Measurements from ENCODE around the gene MYD88.
"Not testable (repeated sequence)": the region's sequence is repeated elsewhere in the genome, so short reads cannot be mapped to it uniquely, and the experiment has no call there.

MYD88 gene

DNA sequence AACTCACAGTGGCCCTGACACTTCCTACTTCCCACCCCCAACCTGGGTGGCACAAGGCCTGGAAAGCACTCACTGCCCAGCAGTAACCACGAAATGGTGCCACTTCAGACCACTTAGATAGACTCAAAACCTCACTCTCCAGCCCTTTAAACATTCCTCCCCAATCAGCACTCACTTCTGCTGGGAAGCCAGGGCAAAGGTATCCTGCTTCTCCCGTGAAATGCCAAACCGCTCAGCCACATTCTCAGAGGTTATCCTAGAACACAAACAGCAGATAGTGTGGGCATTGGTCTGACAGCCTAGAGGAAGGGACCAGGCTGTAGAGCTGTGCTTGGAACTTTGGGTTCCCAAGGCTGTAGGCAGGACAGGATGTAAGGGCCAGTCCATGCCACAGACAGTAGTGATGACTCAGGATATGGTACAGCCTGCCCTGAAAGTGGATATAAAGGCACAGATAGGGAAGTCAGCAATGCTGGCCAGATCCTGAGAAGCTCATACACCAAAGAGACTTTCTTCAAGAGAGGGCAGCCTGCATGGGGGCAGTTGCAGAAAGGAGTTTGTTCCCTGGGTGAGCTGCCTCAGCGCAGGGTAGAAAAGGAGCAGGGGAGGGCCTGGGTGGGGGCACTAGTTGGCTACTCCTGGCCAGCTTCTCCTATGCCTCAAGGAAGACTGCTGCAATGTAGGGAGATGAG lies 10.7 kb upstream of the MYD88 start:
- peak; percentile 3 for DNase-seq

DNA sequence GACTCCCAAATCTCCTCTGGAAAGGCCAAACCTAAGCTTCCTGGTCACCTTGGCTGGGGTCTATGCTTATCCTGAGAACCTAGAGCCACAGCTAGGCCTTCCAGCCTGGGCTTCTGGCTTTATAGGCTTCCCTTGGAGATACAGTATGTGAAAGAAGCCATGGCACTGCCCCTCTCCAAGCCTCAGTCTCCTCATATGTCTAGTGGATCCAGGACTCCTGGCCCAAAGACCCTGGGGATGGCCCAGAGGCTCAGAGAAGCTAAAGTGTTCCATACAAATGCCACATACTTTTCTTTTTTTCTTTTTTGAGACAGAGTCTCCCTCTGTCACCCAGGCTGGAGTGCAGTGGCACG lies 10.2 kb upstream of the MYD88 start:
- DNase-seq = peak; percentile 9

DNA sequence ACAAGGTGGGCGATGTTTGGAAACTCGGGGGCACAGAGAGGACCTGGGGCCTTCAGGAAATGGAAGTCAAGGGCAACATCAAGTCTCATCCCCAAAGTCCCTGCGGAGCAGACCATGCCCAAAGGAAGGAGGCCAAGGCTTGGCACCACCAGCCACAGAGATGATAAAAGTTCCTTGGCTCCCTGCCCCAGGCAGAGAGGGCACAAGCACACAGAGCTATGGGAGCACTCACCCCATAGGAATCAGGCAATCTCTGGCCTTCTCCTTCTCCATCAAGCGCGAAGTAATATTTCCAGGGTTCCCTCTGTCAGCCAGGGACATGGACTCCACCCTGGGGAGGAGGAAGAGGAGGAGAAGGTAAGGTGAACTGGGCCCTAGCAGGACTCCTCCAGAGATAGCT lies 9.4 kb upstream of the MYD88 start:
- no peak for DNase-seq

GRCh38 chr3:38130631-38131065 lies 7.8 kb upstream of the MYD88 start:
- DNase-seq = no peak

DNA sequence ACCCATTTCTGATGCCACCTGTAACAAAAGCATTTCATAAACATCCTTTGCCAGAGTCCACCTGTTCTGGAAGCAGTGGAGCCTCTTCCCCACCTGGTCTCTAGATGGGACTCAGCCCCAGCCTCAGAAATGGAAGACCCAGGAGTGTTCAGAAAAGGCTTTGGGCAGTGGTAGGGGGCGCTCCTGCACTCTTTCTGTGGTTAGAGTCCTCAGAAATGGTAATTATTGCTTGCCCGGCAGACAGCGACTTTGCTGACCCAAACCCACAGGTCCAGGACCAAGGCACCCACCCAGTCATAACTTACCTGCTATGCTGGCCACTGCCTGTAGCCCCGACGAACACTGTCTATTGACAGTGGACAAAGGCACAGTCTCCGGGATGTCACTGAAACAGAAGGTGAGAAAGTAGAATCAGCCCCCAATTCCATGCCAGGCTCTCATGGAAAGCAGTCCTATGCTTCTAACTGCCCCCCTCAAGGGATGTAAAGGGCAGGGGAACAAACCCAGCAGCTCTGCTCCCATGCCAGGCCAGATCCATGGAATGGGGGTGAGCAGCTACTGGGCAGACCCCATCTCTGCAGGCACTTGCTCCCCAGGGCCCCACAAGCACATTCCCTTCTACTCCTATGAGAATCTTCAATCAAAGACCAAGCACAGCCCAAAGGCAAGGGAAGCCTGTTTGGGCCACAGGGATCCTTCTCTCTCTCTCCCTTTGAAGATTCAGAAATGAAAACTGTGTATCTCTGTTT lies 6.7 kb upstream of the MYD88 start:
- no peak for DNase-seq

- DNase-seq = no peak
Observed at GRCh38 chr3:38133209-38133556, 5.3 kb upstream of the MYD88 start.

- no peak for DNase-seq
Observed at GRCh38 chr3:38133557-38134405, 4.7 kb upstream of the MYD88 start.

DNA sequence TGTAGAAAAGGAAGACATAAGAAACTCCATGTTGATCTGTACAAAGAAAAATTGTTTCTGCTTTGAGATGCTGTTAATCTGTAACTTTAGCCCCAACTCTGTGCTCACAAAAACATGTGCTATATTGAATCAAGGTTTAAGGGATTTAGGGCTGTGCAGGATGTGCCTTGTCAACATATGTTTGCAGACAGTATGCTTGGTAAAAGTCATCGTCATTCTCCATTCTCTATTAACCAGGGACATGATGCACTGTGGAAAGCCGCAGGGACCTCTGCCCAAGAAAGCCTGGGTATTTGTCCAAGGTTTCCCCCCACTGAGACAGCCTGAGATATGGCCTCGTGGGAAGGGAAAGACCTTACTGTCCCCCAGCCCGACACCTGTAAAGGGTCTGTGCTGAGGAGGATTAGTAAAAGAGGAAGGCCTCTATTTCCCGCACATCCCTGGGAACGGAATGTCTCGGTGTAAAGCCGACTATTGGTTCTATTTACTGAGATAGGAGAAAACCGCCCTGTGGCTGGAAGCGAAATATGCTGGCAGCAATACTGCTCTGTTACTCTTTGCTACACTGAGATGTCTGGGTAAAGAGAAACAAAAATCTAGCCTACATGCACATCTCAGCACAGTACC lies 3.8 kb upstream of the MYD88 start:
- not testable (repeated sequence) for DNase-seq

GRCh38 chr3:38135621-38136277 lies 2.7 kb upstream of the MYD88 start:
- not testable (repeated sequence) for DNase-seq

DNA sequence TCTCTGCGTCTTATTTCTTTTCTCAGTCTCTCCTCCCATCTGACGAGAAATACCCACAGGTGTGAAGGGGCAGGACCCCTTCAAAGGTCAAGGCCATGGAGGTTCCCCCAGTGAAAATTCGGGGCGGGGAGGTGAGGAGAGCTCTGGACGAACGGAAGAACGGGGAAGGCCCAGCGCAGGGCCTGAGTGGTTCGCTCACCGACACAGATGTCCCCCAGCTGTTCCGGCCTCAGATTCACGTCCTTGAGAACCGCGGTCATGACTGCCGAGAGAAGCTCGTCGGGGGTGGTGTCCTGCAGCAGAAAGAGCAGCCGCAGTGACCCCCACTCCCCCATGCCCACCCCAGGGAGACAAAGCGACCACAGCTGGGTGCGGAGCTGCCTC lies 2.1 kb upstream of the MYD88 start:
- no peak for DNase-seq

DNA sequence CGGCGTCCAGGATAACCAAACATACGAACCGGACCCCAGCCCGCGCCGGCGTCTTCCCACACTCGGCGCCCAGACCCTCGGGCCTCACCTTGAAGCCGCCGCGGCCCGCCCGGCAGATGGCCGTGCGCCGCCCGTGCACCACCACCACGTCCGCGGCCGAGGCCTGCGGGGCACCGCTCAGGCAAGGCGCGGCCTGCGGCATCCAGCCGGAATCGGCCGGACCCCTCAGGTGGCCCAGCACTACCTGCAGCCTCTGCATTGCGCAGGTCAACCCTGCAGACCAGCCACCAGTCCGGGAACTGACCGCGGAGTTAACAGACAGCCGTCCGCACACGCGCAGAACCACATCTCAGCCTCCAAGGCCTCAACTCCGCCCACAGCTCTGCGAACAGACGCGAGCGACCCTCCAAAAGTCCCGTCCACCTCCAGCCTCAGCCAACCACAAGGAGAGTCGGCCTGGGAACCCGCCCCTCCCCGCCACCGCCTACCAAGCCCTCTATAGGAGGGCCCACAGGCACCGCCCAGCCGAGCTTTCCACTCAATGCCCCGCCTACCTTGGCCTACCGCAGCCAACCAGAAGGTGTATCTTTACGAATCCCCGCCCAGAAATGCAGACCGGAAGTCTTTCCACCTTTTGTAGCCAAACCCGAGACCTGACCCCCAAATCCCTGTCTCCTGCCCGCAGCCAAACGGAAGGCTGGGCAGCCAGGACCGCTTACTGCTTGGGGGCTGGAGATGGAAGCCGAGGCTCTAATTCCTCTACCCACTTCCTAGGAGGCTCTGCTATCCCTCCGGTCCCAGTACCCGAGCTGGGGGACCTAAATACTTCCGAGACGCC lies 1.5 kb upstream of the MYD88 start, which contains the start of gene ACAA1:
Gene ACAA1 (minus strand): TSS at position 351 of the 838 bp plus-strand sequence. CDS start 92 bp downstream, at position 259.
- peak; percentile 94 for DNase-seq

GRCh38 chr3:38137615-38138348 lies 679 bp upstream of the MYD88 start:
- DNase-seq = no peak

- DNase-seq = no peak
Observed at GRCh38 chr3:38139191-38139590, 730 bp downstream of the MYD88 start.

- no peak for DNase-seq
Observed at GRCh38 chr3:38139652-38140051, 1.2 kb downstream of the MYD88 start.

GRCh38 chr3:38140326-38141172 lies 2.1 kb downstream of the MYD88 start:
- DNase-seq = no peak

DNA sequence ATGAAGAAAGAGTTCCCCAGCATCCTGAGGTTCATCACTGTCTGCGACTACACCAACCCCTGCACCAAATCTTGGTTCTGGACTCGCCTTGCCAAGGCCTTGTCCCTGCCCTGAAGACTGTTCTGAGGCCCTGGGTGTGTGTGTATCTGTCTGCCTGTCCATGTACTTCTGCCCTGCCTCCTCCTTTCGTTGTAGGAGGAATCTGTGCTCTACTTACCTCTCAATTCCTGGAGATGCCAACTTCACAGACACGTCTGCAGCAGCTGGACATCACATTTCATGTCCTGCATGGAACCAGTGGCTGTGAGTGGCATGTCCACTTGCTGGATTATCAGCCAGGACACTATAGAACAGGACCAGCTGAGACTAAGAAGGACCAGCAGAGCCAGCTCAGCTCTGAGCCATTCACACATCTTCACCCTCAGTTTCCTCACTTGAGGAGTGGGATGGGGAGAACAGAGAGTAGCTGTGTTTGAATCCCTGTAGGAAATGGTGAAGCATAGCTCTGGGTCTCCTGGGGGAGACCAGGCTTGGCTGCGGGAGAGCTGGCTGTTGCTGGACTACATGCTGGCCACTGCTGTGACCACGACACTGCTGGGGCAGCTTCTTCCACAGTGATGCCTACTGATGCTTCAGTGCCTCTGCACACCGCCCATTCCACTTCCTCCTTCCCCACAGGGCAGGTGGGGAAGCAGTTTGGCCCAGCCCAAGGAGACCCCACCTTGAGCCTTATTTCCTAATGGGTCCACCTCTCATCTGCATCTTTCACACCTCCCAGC lies 2.9 kb downstream of the MYD88 start:
- no peak for DNase-seq

GRCh38 chr3:38141952-38142273 lies 3.5 kb downstream of the MYD88 start:
- DNase-seq = no peak

DNA sequence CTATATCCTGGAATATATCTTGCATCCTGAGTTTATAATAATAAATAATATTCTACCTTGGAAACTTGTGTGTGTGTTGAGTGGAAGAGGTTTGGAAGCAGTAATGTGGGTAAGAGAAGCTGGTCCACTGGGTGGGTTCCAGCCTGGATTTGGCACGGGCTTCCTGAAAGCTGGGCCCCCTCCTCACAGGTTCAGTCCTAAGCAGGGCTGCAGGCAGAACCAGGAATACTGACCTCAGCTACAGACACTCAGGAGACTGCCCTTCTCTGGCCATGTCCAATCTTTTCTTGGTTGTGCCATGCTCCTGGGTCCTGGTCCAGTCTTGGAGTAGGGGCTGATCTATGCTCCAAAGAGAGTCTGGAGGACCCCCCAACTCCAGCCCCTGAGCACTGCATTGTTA lies 4.5 kb downstream of the MYD88 start:
- no peak for DNase-seq

GRCh38 chr3:38143511-38143910 lies 5.0 kb downstream of the MYD88 start:
- no peak for DNase-seq
